CD4-positive, alpha-beta T cell treated with Interleukin-17A for 4 hours (primary cell): ENCODE data around the gene FGF22.
"Not testable (repeated sequence)": the region's sequence is repeated elsewhere in the genome, so short reads cannot be mapped to it uniquely, and the experiment has no call there.

ENCODE experiments used
- DNase-seq: peaks from one replicate; pipeline ENCODE4 v3.0.0-alpha.2; 2020; ENCODE audit warnings: mixed read lengths

FGF22 gene

GRCh38 chr19:639253-640160 is at the start of gene FGF22:
Gene FGF22, plus strand, starts transcription at chr19:639879. Its CDS starts 47 bp downstream, at chr19:639926.
- DNase-seq, result peak; percentile 99

GRCh38 chr19:590396-590745 is 49.3 kb upstream of the FGF22 start:
- peak; percentile 47 for DNase-seq

GRCh38 chr19:590750-591098 is 49.0 kb upstream of the FGF22 start:
- no peak for DNase-seq

DNA sequence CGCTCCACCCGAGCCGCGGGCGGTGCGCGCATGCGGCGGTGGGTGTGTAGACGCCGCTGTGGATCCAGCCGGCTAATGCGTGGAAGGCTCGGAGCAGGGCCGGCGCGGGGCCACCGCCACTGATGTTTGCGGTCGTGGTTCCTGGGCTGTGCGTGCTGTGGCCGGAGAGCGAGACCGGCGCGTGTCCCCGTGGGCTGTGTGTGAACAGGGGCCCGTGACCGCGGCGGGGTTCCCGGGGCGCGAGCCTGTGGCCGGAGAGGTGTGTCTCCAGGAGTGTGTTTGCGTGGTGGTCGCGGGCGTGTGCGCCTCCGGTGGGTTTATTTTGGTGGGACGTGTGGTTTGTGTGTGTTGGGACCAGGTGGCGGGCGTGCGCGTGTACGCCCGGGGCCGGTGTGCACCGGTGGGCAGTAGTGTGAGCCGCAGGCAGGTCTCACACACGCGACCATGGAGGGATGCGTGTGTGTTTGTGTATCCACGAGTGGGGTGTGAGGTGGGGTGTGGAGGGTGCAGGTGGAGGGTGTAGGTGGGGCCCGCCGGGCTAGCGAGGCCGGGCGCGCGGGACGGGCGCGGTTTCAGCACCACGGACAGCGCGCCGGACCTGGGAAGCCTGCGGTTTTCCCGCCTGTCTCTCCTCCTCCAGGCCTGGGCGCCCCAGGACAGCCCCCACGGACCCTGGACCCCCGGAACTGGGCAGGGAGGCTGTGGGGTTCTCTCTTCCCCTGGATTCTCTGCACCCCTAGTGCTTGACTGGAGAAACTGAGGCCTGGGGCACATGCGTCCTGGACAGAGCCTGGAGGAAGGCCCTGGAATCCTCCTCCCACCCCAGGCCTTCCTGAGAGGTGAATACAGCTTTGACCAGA is 48.4 kb upstream of the FGF22 start:
- DNase-seq, result no peak

DNA sequence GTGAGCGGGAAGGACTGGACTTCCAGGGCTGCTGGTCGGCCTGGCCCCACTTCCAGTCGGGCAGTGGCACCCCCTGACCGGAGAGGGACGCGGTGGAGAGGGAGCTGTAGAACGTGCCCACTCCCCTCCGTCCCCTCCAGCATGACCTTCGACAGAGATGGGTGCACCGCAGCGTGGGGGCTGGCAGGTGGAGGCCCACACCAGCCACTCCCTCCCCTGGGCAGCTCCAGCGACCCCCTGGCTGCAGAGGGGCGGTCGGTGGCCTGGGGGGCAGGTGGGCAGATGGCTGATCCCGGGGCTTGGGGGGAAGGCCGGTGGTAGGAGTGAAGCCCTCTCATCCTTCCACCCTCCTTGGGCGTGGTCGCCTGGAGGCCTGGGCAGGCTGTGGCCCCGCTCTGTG is 47.6 kb upstream of the FGF22 start:
- DNase-seq, result no peak

- DNase-seq, result no peak
Measured at GRCh38 chr19:593055-593454, 46.6 kb upstream of the FGF22 start.

DNA sequence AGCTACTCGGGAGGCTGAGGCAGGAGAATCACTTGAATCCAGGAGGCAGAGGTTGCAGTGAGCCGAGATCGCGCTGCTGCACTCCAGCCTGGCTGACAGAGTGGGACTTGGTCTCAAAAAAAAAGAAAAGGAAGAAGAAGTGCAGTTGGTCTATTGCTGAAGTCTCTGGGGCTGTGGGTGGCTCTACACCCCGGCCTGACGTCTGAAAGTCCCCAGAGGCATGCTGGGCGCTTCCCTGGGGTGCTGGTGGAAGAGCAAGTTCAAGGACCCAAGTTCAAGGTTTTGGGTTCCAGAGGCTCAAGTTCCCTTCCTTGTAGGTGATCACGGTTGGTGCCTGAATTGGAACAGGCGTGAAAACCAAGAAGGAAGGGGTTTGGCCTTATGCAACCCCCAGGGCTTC is 46.2 kb upstream of the FGF22 start:
- no peak for DNase-seq

GRCh38 chr19:594265-594870 is 45.3 kb upstream of the FGF22 start:
- no peak for DNase-seq

- DNase-seq, result no peak
Measured at GRCh38 chr19:595326-596262, 44.1 kb upstream of the FGF22 start.

DNA sequence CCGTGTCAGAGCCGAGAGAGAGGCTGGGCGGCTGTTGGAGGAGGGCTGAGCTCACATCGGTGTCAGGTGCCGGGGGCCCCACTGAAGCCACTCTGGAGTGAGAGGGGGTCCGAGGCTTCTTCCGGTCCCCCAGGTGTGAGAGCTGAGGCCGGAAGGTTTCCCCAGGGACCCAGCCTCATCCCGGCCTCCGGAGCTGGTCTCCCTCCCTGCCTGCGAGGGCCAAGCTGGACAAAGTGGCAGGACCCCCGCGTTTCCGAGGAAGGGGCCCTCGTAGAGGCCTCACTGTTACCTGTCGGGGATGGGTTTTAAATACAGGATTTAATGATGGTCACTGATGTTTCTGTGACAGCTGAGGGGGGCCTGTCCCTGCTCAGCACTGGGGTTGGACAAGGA is 43.4 kb upstream of the FGF22 start:
- no peak for DNase-seq

DNA sequence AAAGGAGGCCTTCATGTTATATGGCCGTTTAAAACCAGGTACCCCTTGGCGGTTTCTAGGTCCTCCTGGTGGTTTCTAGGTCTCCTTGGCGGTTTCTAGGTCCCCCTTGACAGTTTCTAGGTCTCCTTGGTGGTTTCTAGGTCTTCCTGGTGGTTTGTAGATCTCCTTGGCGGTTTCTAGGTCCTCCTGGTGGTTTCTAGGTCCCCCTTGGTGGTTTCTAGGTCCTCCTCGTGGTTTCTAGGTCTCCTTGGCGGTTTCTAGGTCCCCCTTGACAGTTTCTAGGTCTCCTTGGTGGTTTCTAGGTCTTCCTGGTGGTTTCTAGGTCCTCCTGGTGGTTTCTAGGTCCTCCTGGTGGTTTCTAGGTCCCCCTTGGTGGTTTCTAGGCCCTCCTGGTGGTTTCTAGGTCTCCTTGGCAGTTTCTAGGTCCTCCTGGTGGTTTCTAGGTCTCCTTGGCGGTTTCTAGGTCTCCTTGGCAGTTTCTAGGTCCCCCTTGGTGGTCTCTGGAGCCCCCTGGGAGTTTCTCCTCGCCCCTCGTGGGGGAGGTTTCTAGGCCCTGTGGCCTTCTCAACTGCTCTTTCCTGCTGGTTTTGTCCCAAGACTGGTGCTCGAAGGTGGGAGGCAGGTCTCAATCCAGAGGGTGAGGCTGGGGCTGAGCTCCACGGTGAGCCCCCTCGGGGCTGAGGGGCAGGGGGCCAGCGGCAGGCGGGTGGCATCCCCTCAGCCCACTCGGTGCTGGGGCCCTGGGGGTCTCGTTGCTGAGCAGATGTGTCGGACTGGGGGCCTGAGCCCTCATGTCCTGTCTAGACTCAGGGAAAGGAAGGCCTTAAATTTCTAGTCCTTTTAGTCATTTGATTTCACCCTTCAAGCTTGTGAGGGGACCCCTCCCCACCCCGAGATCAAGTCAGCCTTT is 42.0 kb upstream of the FGF22 start:
- no peak for DNase-seq

GRCh38 chr19:601310-601709 is 38.4 kb upstream of the FGF22 start:
- no peak for DNase-seq

- DNase-seq, result no peak
Measured at GRCh38 chr19:601790-602189, 37.9 kb upstream of the FGF22 start.

GRCh38 chr19:602391-603301 is 37.0 kb upstream of the FGF22 start:
- no peak for DNase-seq

DNA sequence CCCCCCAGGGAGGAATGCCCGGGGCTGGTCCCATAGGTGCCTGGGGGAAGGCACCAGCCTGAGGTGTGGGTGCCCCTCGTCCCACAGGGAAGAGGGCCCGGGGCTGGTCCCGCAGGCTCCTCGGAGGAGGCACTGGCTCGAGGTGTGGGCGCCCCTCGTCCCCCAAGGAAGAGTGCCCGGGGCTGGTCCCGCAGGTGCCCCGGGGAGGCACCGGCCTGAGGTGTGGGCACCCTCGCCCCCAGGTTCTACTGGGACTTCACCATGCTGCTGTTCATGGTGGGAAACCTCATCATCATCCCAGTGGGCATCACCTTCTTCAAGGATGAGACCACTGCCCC is 36.4 kb upstream of the FGF22 start:
- DNase-seq, result not testable (repeated sequence)

- not testable (repeated sequence) for DNase-seq
Measured at GRCh38 chr19:603779-604178, 35.9 kb upstream of the FGF22 start.

GRCh38 chr19:604355-604754 is 35.3 kb upstream of the FGF22 start:
- no peak for DNase-seq

DNA sequence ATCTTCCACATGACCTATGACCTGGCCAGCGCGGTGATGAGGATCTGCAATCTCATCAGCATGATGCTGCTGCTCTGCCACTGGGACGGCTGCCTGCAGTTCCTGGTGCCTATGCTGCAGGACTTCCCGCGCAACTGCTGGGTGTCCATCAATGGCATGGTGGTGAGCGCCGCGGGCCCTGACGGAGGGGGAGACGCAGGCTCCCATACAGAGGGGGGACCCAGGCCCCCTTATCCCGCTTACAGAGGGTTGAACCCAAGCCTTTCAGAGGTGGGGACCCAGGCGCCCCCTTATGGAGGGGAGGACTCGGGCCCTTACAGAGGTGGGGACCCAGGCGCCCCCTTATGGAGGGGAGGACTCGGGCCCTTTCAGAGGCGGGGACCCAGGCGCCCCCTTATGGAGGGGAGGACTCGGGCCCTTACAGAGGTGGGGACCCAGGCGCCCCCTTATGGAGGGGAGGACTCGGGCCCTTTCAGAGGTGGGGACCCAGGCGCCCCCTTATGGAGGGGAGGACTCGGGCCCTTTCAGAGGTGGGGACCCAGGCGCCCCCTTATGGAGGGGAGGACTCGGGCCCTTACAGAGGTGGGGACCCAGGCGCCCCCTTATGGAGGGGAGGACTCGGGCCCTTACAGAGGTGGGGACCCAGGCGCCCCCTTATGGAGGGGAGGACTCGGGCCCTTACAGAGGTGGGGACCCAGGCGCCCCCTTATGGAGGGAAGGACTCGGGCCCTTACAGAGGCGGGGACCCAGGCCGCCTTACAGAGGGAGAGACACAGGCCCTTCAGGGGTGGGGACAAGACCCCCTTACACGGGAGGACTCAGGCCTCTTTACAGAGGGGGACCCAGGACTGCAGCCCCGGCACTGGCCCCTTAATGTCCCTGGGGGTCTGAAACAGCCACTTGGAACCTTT is 34.4 kb upstream of the FGF22 start:
- not testable (repeated sequence) for DNase-seq
